Fibroblast of mammary gland (primary cell): Measurements from ENCODE around the gene CCDC150.

Experiments used
- DNase-seq: peaks from one replicate; pipeline ENCODE4 v3.0.0-alpha.2; 2010; ENCODE audit warnings: low read depth
- H3K4me3 ChIP-seq: 2 replicates; pipeline ENCODE4 v1.5.1; 2011; ENCODE audit warnings: low read depth, mild to moderate bottlenecking, low read length, moderate library complexity; ENCODE audit not compliant: control insufficient read depth
- TF ChIP-seq, protein P1 (sequence below): conservative IDR thresholded peaks from 2 replicates; pipeline ENCODE4 v1.5.1; 2011; ENCODE audit warnings: low read depth, low read length, inconsistent platforms; ENCODE audit not compliant: control insufficient read depth, insufficient read depth

Gene CCDC150

DNA sequence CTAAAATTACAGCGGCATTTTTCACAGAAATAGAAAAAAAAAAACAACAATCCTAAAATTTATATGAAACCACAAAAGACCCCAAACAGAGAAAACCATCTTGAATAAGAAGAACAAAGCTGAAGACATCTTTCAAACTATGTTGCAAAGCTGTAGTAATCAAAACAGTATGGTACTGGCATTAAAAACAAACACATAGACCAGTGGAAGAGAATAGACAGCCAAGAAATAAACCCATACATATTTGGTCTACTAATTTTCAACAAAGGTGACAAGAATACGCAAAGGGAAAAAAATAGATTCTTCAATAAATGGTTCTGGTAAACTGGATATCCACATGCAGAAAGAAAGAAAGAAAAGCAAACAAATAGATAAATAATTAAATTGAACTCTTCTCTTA is 9.0 kb upstream of the CCDC150 start:
- no peak overlapping the region for H3K4me3 ChIP-seq
- TF ChIP-seq, protein P1, sequence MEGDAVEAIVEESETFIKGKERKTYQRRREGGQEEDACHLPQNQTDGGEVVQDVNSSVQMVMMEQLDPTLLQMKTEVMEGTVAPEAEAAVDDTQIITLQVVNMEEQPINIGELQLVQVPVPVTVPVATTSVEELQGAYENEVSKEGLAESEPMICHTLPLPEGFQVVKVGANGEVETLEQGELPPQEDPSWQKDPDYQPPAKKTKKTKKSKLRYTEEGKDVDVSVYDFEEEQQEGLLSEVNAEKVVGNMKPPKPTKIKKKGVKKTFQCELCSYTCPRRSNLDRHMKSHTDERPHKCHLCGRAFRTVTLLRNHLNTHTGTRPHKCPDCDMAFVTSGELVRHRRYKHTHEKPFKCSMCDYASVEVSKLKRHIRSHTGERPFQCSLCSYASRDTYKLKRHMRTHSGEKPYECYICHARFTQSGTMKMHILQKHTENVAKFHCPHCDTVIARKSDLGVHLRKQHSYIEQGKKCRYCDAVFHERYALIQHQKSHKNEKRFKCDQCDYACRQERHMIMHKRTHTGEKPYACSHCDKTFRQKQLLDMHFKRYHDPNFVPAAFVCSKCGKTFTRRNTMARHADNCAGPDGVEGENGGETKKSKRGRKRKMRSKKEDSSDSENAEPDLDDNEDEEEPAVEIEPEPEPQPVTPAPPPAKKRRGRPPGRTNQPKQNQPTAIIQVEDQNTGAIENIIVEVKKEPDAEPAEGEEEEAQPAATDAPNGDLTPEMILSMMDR: no peak
- DNase-seq: no peak

DNA sequence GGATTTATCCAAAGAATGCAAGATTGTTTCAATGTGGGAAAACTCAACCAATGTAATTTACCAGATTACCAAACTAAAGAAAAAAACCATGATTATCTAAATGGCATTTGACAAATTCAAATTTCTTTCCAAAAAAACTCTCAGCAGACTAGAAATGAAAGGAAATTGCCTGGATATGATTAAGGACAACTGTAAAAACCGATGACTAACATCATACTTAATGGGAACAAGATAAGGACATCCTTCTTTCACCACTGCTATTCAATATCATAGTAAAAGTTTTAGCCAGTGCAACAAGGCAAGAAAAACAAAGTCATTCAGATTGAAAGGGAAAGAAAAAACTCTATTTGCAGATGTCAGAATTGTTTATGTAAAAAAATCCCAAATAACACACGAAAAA is 4.4 kb upstream of the CCDC150 start:
- DNase-seq: peak; percentile 22
- TF ChIP-seq, protein P1: no peak
- no peak overlapping the region for H3K4me3 ChIP-seq

DNA sequence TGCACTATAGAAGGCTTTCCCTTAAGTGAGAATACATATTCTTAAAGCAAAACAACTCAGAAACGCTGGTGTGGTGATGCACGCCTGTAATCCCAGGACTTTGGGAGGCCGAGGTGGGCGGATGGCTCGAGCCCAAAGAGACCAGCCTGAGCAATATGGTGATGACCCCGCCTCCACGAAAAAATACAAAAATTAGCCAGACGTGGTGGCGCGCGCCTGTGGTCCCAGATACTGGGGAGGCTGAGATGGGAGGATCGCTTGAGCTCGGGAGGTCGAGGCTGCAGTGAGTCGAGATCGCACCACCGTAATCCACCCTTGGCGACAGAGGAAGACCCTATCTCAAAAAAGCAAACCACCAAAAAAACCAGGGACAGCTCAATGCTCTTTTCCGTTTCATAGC is 750 bp upstream of the CCDC150 start:
- TF ChIP-seq, protein P1: no peak
- peak overlapping the region; percentile 61 for H3K4me3 ChIP-seq

DNA sequence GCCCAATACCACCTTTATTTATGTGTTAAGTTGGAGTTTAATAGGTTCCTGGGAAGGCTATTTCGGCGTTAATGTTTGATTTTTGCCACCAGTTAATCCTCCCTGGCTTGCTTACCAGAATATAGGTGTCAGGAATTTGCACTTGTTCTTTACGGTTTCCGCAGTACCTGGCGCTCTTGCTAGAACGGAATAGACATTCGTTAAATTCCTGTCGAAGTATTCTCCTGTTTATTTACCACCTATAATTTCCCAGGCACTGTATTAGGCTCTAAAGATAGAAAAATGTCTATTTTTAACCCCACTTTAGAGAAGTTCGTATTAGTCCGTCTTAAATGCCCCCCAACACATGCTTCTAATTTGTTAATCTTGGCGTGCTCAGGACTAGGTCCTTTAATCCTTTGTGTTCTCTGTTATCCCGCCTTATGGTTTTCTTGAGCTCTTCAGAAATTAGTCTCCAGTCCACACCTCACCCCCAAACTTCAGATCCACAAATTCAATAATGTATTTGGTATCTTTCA is 575 bp downstream of the CCDC150 start:
- peak overlapping the region; percentile 61 for H3K4me3 ChIP-seq
- no peak for DNase-seq
- TF ChIP-seq, protein P1: no peak

More for the DNA sequence above, 750 bp upstream of the CCDC150 start:
- no peak for DNase-seq

DNA sequence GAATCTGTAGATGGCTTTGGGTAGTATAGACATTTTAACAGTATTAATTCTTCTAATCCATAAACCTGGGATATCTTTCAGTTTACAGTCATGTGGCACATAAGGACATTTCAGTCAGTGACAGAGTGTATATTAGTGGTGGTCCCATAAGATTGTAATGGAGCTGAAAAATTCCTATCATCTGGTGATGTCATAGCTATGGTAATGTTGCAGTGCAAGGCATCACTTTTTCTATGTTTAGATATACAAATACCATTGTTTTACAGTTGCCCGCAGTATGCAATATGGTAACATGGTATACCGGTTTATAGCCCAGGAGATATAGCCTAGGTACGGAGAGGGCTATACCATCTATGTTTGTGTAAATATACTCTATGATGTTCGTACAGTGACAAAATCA is 9.7 kb downstream of the CCDC150 start:
- no peak for DNase-seq
- no peak overlapping the region for H3K4me3 ChIP-seq
- TF ChIP-seq, protein P1: no peak

DNA sequence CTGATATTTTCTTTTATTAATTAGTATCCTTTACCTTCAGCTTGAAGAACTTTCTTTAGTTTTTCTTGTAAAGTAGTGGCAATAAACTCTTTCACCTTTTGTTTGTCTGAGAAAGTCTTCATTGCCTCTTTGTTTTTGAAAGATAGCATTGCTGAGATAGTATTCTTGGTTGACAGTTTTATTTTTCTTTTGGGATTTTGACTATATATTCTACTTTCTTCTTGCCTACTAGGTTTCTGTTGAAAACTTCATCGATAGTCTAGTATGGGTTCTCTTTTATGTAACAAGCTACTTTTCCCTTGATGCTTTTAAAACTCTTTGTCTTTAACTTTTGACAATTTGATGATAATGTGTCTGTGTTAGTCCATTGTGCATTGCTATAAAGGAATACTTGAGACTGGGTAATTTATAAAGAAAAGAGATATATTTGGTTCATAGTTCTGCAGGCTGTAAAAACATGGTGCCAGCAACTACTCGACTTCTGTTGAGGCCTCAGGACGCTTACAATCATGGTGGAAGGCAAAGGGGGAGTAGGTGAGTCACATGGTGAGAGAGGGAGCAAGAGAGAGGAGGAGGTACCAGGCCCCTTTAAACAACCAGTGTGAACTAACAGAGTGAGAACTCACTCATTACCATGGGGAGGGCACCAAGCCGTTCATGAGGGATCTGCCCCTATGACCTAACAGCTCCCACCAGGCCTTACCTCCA is 12.0 kb downstream of the CCDC150 start:
- no peak overlapping the region for H3K4me3 ChIP-seq
- DNase-seq: no peak
- TF ChIP-seq, protein P1: no peak
